GM23338 (cell line): ENCODE data around the gene GNA12.

ENCODE experiments used
- CREB1 ChIP-seq: fragments of 250-450 bp; sonication (Bioruptor Pico); IDR thresholded peaks from 2 replicates; pipeline ENCODE4 v1.5.0; 2020; ENCODE audit warnings: low read depth, mild to moderate bottlenecking, moderate library complexity
- EZH2 ChIP-seq: fragments of 200-600 bp; sonication (generic); IDR thresholded peaks from one replicate; pipeline ENCODE4 v1.8.0; 2017; ENCODE audit warnings: antibody characterized with exemption, mild to moderate bottlenecking, low read depth; ENCODE audit not compliant: unreplicated experiment
- EZH2phosphoT487 ChIP-seq: fragments of 200-600 bp; sonication (generic); IDR thresholded peaks from one replicate; pipeline ENCODE4 v1.8.1; 2018; ENCODE audit warnings: antibody characterized with exemption; ENCODE audit not compliant: unreplicated experiment
- JUNB ChIP-seq: IDR thresholded peaks from one replicate; pipeline ENCODE4 v1.6.1; 2016; ENCODE audit warnings: antibody characterized with exemption; ENCODE audit not compliant: unreplicated experiment
- TF ChIP-seq, protein P1 (sequence below), 2 experiments: fragments of 200-600 bp in 1 of 2; sonication (generic) in 1 of 2; conservative IDR thresholded peaks; 2 replicates each; pipeline versions ENCODE4 v1.5.1 to v1.6.1; 2016 to 2017; ENCODE audit warnings: antibody characterized with exemption in 2 of 2, low read depth in 2 of 2, mild to moderate bottlenecking in 2 of 2, moderate library complexity in 1 of 2
- TF ChIP-seq, protein P2 (sequence below): IDR thresholded peaks from one replicate; pipeline ENCODE4 v1.6.1; 2018; ENCODE audit warnings: antibody characterized with exemption; ENCODE audit not compliant: unreplicated experiment

DNA sequence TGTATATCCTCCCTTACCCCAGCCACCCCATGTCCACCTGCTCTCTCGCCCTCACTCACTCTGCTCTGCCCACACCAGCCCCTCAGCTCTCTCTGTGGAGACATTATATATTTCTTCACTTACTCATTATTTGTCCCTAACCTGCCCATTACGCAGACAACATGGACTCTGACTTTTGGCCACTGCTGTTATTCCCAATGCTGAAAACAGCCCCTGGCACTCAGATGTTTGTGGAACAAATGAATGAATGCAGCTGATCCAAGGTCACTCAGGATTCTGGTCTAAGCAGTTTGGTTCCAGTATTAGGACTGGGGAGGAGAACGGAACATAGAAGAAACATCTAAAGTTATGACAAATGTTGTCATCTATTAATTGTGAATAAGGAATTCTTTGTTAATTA is 26.7 kb downstream of the GNA12 start:
- TF ChIP-seq, protein P1, sequence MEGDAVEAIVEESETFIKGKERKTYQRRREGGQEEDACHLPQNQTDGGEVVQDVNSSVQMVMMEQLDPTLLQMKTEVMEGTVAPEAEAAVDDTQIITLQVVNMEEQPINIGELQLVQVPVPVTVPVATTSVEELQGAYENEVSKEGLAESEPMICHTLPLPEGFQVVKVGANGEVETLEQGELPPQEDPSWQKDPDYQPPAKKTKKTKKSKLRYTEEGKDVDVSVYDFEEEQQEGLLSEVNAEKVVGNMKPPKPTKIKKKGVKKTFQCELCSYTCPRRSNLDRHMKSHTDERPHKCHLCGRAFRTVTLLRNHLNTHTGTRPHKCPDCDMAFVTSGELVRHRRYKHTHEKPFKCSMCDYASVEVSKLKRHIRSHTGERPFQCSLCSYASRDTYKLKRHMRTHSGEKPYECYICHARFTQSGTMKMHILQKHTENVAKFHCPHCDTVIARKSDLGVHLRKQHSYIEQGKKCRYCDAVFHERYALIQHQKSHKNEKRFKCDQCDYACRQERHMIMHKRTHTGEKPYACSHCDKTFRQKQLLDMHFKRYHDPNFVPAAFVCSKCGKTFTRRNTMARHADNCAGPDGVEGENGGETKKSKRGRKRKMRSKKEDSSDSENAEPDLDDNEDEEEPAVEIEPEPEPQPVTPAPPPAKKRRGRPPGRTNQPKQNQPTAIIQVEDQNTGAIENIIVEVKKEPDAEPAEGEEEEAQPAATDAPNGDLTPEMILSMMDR (conservative IDR thresholded peaks at IDR 0.05; ENCODE audit: low read depth in 2 of 2), result no peak
- TF ChIP-seq CREB1 (CRISPR knock-in tag) (no peak), EZH2 (no peak), EZH2phosphoT487 (no peak), JUNB (no peak)
- TF ChIP-seq, protein P2, sequence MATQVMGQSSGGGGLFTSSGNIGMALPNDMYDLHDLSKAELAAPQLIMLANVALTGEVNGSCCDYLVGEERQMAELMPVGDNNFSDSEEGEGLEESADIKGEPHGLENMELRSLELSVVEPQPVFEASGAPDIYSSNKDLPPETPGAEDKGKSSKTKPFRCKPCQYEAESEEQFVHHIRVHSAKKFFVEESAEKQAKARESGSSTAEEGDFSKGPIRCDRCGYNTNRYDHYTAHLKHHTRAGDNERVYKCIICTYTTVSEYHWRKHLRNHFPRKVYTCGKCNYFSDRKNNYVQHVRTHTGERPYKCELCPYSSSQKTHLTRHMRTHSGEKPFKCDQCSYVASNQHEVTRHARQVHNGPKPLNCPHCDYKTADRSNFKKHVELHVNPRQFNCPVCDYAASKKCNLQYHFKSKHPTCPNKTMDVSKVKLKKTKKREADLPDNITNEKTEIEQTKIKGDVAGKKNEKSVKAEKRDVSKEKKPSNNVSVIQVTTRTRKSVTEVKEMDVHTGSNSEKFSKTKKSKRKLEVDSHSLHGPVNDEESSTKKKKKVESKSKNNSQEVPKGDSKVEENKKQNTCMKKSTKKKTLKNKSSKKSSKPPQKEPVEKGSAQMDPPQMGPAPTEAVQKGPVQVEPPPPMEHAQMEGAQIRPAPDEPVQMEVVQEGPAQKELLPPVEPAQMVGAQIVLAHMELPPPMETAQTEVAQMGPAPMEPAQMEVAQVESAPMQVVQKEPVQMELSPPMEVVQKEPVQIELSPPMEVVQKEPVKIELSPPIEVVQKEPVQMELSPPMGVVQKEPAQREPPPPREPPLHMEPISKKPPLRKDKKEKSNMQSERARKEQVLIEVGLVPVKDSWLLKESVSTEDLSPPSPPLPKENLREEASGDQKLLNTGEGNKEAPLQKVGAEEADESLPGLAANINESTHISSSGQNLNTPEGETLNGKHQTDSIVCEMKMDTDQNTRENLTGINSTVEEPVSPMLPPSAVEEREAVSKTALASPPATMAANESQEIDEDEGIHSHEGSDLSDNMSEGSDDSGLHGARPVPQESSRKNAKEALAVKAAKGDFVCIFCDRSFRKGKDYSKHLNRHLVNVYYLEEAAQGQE, result no peak
